Stimulated activated CD8-positive, alpha-beta memory T cell treated with anti-CD3 and anti-CD28 coated beads, Interleukin-7, amount 100 ng/mL, for 24 hours (primary cell): ENCODE data around the gene ITPR2.

Source experiments
- DNase-seq: peaks from one replicate; pipeline ENCODE4 v3.0.0-alpha.2; 2020; ENCODE audit warnings: low read depth

Gene ITPR2

GRCh38 chr12:26514364-26514763, 318.6 kb downstream of the ITPR2 start:
- DNase-seq = no peak

- DNase-seq = no peak
Measured at GRCh38 chr12:26513363-26514043, 319.5 kb downstream of the ITPR2 start.

- no peak for DNase-seq
Measured at GRCh38 chr12:26512213-26512612, 320.8 kb downstream of the ITPR2 start.

GRCh38 chr12:26510354-26510674, 322.7 kb downstream of the ITPR2 start:
- DNase-seq = no peak

- no peak for DNase-seq
Measured at GRCh38 chr12:26507613-26508012, 325.4 kb downstream of the ITPR2 start.

GRCh38 chr12:26499979-26500640, 332.9 kb downstream of the ITPR2 start:
- no peak for DNase-seq

- no peak for DNase-seq
Measured at GRCh38 chr12:26496170-26496569, 336.8 kb downstream of the ITPR2 start.

GRCh38 chr12:26493656-26494055, 339.3 kb downstream of the ITPR2 start:
- DNase-seq = no peak

- no peak for DNase-seq
Measured at GRCh38 chr12:26492406-26492805, 340.6 kb downstream of the ITPR2 start.

GRCh38 chr12:26489908-26490307, 343.1 kb downstream of the ITPR2 start:
- DNase-seq = no peak

- no peak for DNase-seq
Measured at GRCh38 chr12:26488351-26488750, 344.6 kb downstream of the ITPR2 start.

- no peak for DNase-seq
Measured at GRCh38 chr12:26473291-26473690, 359.7 kb downstream of the ITPR2 start.

- no peak for DNase-seq
Measured at GRCh38 chr12:26471560-26471959, 361.4 kb downstream of the ITPR2 start.

GRCh38 chr12:26469421-26470180, 363.4 kb downstream of the ITPR2 start:
- no peak for DNase-seq

- no peak for DNase-seq
Measured at GRCh38 chr12:26467351-26467750, 365.6 kb downstream of the ITPR2 start.

- no peak for DNase-seq
Measured at GRCh38 chr12:26466726-26467125, 366.3 kb downstream of the ITPR2 start.

GRCh38 chr12:26465419-26466097, 367.4 kb downstream of the ITPR2 start:
- DNase-seq = no peak

- DNase-seq = no peak
Measured at GRCh38 chr12:26461776-26462175, 371.2 kb downstream of the ITPR2 start.

GRCh38 chr12:26460361-26460760, 372.6 kb downstream of the ITPR2 start:
- DNase-seq = no peak

GRCh38 chr12:26455936-26456574, 376.9 kb downstream of the ITPR2 start:
- DNase-seq = no peak

GRCh38 chr12:26453246-26453645, 379.7 kb downstream of the ITPR2 start:
- no peak for DNase-seq

- DNase-seq = no peak
Measured at GRCh38 chr12:26452511-26452910, 380.5 kb downstream of the ITPR2 start.
